Neuronal stem cell (in vitro differentiated cells): Measurements from ENCODE around the gene YY1.

ENCODE experiments used
- DNase-seq: peaks from one replicate; pipeline ENCODE4 v3.0.0-alpha.2; 2013; ENCODE audit warnings: low spot score
- H2AFZ ChIP-seq: one replicate; pipeline ENCODE4 v1.6.1; 2013; ENCODE audit warnings: mild to moderate bottlenecking, low read length, inconsistent platforms
- H2AK5ac ChIP-seq: 2 replicates; pipeline ENCODE4 v1.6.1; 2013; ENCODE audit warnings: low read depth, mild to moderate bottlenecking, inconsistent platforms, low read length, moderate library complexity, mixed read lengths
- H2BK120ac ChIP-seq: 2 replicates; pipeline ENCODE4 v1.6.1; 2013; ENCODE audit warnings: low read depth, mild to moderate bottlenecking, inconsistent platforms, low read length, moderate library complexity, mixed read lengths
- H2BK12ac ChIP-seq: one replicate; pipeline ENCODE4 v1.6.1; 2013; ENCODE audit warnings: low read length, inconsistent platforms
- H2BK15ac ChIP-seq: 2 replicates; pipeline ENCODE4 v1.6.1; 2013; ENCODE audit warnings: mild to moderate bottlenecking, low read length, inconsistent platforms, mixed read lengths
- H2BK5ac ChIP-seq: one replicate; pipeline ENCODE4 v1.6.1; 2013; ENCODE audit warnings: inconsistent platforms, mild to moderate bottlenecking, low read length, moderate library complexity
- H3K14ac ChIP-seq: one replicate; pipeline ENCODE4 v1.6.1; 2013; ENCODE audit warnings: low read length, inconsistent platforms
- H3K18ac ChIP-seq: 2 replicates; pipeline ENCODE4 v1.6.1; 2013; ENCODE audit warnings: low read length, inconsistent platforms
- H3K23ac ChIP-seq: 2 replicates; pipeline ENCODE4 v1.6.1; 2013; ENCODE audit warnings: low read depth, mild to moderate bottlenecking, mixed read lengths, low read length, inconsistent platforms; ENCODE audit not compliant: poor library complexity
- H3K27ac ChIP-seq: replicated peaks from 3 replicates; pipeline ENCODE4 v1.5.1; 2013; ENCODE audit warnings: low read length, inconsistent platforms
- H3K27me3 ChIP-seq, 3 experiments: 2 replicates each; pipeline ENCODE4 v1.6.1; 2013; ENCODE audit warnings: low read length in 3 of 3, mild to moderate bottlenecking in 2 of 3, inconsistent platforms in 1 of 3, low read depth in 1 of 3, mixed read lengths in 1 of 3, moderate library complexity in 1 of 3; ENCODE audit not compliant: control insufficient read depth in 3 of 3, insufficient read depth in 3 of 3
- H3K36me3 ChIP-seq, 2 donors: replicated peaks in 1 of 2; 2 replicates each; pipeline ENCODE4 v1.6.1; 2013; ENCODE audit warnings: low read length in 2 of 2; ENCODE audit not compliant: control insufficient read depth in 2 of 2, insufficient read depth in 2 of 2
- H3K4ac ChIP-seq: 2 replicates; pipeline ENCODE4 v1.6.1; 2013; ENCODE audit warnings: inconsistent platforms, mild to moderate bottlenecking, low read length, moderate library complexity
- H3K4me1 ChIP-seq, 2 donors: 1 replicate in 1 of 2; 2 replicates in 1 of 2; pipeline ENCODE4 v1.6.1; 2013; ENCODE audit warnings: low read length in 2 of 2, low read depth in 1 of 2; ENCODE audit not compliant: control insufficient read depth in 2 of 2, insufficient read depth in 1 of 2
- H3K4me2 ChIP-seq: one replicate; pipeline ENCODE4 v1.6.1; 2013; ENCODE audit warnings: mild to moderate bottlenecking, low read length, inconsistent platforms; ENCODE audit not compliant: insufficient read depth, poor library complexity, severe bottlenecking
- H3K4me3 ChIP-seq, 2 donors: 2 replicates each; pipeline ENCODE4 v1.5.1; 2013; ENCODE audit warnings: low read length in 2 of 2, mild to moderate bottlenecking in 2 of 2, inconsistent platforms in 1 of 2, moderate library complexity in 1 of 2
- H3K79me1 ChIP-seq: one replicate; pipeline ENCODE4 v1.6.1; 2013; ENCODE audit warnings: low read depth, mild to moderate bottlenecking, inconsistent platforms, low read length, moderate library complexity
- H3K9ac ChIP-seq: one replicate; pipeline ENCODE4 v1.6.1; 2013; ENCODE audit warnings: mild to moderate bottlenecking, low read depth, low read length, inconsistent platforms; ENCODE audit not compliant: poor library complexity
- H3K9me3 ChIP-seq, 2 donors: replicated peaks in 1 of 2; 2 replicates each; pipeline versions ENCODE3 to v1.6.1; 2013; ENCODE audit warnings: low read length in 2 of 2, mild to moderate bottlenecking in 2 of 2, inconsistent platforms in 1 of 2, low read depth in 1 of 2, mixed read lengths in 1 of 2, moderate library complexity in 1 of 2; ENCODE audit not compliant: control insufficient read depth in 2 of 2, insufficient read depth in 1 of 2
- H4K8ac ChIP-seq: one replicate; pipeline ENCODE4 v1.6.1; 2013; ENCODE audit warnings: low read depth, mild to moderate bottlenecking, inconsistent platforms, low read length, moderate library complexity
- H4K91ac ChIP-seq: one replicate; pipeline ENCODE4 v1.6.1; 2013; ENCODE audit warnings: low read length, low read depth, mild to moderate bottlenecking, inconsistent platforms; ENCODE audit not compliant: poor library complexity
- WGBS, 2 donors: extraction: QIAGEN DNeasy Blood & Tissue Kit; methylation state at CpG; one replicate each; pipeline ENCODE4 v1.1.7; 2013; ENCODE audit warnings: missing lambda C conversion rate in 2 of 2, mixed read lengths in 1 of 2; ENCODE audit not compliant: insufficient read length in 2 of 2, insufficient replicate concordance in 1 of 2; ENCODE audit errors: extremely low coverage in 2 of 2; 5-methylcytosine and 5-hydroxymethylcytosine counted together

The YY1 gene

DNA sequence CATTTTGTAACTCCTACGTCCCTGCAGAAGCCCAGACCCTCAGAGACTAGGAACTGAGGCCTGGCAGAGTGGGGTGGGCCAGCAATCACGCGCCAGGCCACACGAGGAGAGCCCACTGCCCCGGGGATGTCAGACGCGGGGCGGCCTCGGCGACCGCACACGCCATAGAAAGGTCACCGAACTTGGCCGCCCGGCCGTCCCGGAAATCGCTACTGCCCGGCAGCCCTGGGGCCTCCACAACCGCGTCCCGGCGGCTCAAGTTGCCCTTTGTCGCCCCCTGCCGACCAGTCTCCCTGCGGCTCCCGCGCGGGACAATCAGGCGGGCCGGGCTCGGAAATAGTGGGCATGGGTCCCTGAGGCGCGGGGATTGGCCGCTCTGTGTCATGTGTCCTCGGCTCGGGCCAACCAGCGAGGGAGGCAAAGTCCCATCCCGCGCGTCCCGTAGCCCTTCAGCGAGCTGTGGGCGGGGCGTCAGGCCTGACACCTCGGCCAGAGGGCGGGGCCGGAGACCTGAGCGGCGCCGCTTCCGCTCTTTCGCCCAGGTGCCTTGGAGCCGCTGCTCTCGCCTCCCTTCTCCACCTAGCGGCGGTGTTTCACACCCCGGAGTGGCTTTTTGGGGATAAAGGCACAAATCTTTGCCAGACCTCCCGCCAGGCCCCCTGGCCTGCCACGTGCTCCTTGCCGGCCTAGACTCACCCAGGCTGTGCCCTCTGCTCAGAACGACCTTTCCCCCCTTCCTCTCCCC, 46.1 kb upstream of the YY1 start:
- Histone ChIP-seq H2AFZ (peak overlapping the region; percentile 95), H3K4ac (no peak overlapping the region), H2BK12ac (no peak overlapping the region), H2BK120ac (no peak overlapping the region), H2BK5ac (no peak overlapping the region), H3K27ac (no peak overlapping the region), H3K4me3 (peak overlapping the region in 1 of 2 donors; percentile 48), H3K18ac (peak overlapping the region; percentile 93), H3K23ac (peak overlapping the region; percentile 89), H2AK5ac (no peak overlapping the region), H3K79me1 (no peaks in the 10 kb centered on the region), H3K4me1 (peaks cover 9 to 10% of the 10 kb centered on the region in 2 donors), H3K14ac (no peak overlapping the region), H3K9ac (peak overlapping the region; percentile 84), H2BK15ac (no peak overlapping the region), H4K91ac (no peak overlapping the region), H3K4me2 (peak overlapping the region; percentile 80), H3K36me3 (no peaks in the 10 kb centered on the region), H3K27me3 (no peaks in the 10 kb centered on the region), H3K9me3 (no peaks in the 10 kb centered on the region), H4K8ac (peak overlapping the region; percentile 82)
- WGBS, 2 donors = no CpG with 5 or more reads among the region's 62 CpGs
- peak; percentile 99 for DNase-seq

DNA sequence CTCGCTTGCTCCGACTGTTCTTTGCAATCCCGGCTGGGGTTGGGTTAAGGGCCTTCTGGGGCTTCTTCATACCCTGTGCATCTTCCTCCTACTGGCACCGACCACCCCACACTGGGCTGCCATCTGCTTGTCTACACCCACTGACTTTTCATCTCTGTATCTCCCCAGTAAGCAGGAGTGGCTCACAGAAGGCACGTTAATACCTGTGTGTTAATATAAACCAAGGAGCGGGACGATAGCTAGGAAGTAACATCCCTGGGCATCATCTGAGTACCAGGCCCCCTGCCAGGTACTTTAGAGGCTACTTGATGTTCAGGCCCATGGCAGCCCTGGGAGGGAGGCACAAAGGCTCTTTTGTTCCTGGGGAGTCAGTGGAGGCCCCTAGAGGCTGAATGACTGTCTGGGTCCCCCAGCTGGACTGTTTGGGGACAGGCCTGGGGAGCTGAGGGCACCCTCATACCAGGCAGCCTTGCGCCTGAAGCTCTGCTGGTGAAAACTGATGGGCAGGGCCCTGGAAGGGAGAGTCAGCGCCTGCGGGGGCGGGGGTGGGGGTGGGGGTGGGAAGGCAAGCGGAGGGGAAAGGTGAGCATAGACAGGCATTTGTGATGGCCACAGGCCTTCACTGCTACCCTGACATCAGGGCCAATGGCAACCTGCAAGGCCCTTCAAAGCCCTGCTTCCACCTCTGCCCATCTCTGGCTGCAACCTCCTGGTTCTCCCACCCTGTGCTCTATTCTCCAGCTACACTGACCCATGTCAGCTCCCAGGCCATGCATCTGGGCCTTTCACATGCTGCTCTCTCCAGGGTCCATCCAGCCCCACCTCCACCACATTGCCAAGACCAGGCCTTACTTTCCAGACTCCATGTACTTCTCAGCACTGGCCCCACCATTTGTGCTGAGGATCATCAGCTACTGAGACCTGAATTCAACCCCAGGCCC, 45.3 kb upstream of the YY1 start:
- no peak overlapping the region for H3K27ac ChIP-seq

DNA sequence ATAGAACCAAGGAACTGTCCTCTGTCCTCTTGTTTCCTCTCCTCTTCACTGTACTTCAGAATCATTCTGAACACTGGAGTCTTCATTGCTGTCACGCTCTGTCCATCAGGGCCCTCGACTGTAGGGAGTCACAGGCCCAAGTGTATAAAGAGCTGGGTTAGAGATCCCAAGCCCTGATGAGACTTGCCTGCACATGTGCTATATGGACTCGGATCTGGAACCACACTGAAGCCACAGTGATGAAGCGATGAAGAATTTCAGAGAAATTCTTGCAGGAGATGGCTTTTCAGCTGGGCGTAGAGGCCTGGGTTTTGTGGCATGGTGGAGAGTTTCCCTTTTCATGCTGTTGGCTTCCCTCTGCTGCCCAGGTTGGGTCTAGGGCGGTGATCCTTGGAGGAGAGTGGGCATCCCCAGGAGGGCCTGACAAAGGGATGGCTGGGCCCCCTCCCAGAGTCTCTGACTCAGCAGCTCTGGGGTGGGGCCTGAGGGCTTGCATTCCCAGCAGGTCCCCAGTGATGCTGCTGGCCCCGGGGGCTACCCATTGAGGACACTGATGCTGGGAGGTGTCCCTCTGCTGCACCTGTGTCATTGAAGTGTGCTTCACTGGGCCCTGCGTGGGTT, 39.6 kb upstream of the YY1 start:
- no peaks in the 10 kb centered on the region for H3K79me1 ChIP-seq
- H3K36me3 ChIP-seq = no peaks in the 10 kb centered on the region
- H2AFZ ChIP-seq = no peak overlapping the region
- peak overlapping the region; percentile 80 for H3K18ac ChIP-seq
- no peak overlapping the region for H2BK120ac ChIP-seq
- no peak overlapping the region for H3K4me2 ChIP-seq
- no CpG with 5 or more reads among the region's 8 CpGs for WGBS, 2 donors
- H3K27ac ChIP-seq = no peak overlapping the region
- no peaks in the 10 kb centered on the region for H3K9me3 ChIP-seq
- H3K23ac ChIP-seq = no peak overlapping the region
- no peak overlapping the region for H2BK15ac ChIP-seq
- H3K4ac ChIP-seq = no peak overlapping the region
- no peak overlapping the region for H3K14ac ChIP-seq
- peaks cover 0 to 2% of the 10 kb centered on the region in 2 donors for H3K4me1 ChIP-seq
- H3K4me3 ChIP-seq = no peak overlapping the region
- H3K27me3 ChIP-seq = no peaks in the 10 kb centered on the region
- DNase-seq = no peak
- H2BK12ac ChIP-seq = no peak overlapping the region
- H2BK5ac ChIP-seq = no peak overlapping the region
- H4K91ac ChIP-seq = no peak overlapping the region
- no peak overlapping the region for H3K9ac ChIP-seq
- no peak overlapping the region for H2AK5ac ChIP-seq
- no peak overlapping the region for H4K8ac ChIP-seq

More for the DNA sequence above, 45.3 kb upstream of the YY1 start:
- Histone ChIP-seq H2BK12ac (no peak overlapping the region), H2AK5ac (peak overlapping the region; percentile 31), H3K4me3 (peak overlapping the region in 1 of 2 donors; percentile 48), H4K91ac (no peak overlapping the region), H2BK15ac (peak overlapping the region; percentile 75), H3K79me1 (no peaks in the 10 kb centered on the region), H3K27me3 (no peaks in the 10 kb centered on the region), H3K18ac (peak overlapping the region; percentile 93), H3K9ac (peak overlapping the region; percentile 74), H3K4ac (no peak overlapping the region), H3K36me3 (no peaks in the 10 kb centered on the region), H3K23ac (no peak overlapping the region), H2AFZ (peak overlapping the region; percentile 89), H3K14ac (no peak overlapping the region), H3K4me1 (peaks cover 9 to 10% of the 10 kb centered on the region in 2 donors), H3K4me2 (peak overlapping the region; percentile 54), H4K8ac (no peak overlapping the region), H2BK5ac (no peak overlapping the region), H2BK120ac (no peak overlapping the region), H3K9me3 (no peaks in the 10 kb centered on the region)
- no CpG with 5 or more reads among the region's 12 CpGs for WGBS, 2 donors
- DNase-seq = peak; percentile 17
